Natural killer cell treated with Interleukin-12 subunit alpha and Interleukin-12 subunit beta and Interleukin-15 and Interleukin-18, amount 100 ng/mL, for 72 hours (primary cell): ENCODE data around the gene OR11H7. TPM values are rescaled to one million over a fixed set of nuclear protein-coding genes. Genes with fewer than 3 reads are reported as not detected.
"Not testable (repeated sequence)": the region's sequence is repeated elsewhere in the genome, so short reads cannot be mapped to it uniquely, and the experiment has no call there.

ENCODE experiments used
- ATAC-seq, 2 donors: fragments of 150-1000 bp; cut with Tn5 transposase in 1 of 2; sonication (Bioruptor Pico), chemical (Tn5 transposase) in 1 of 2; 2 replicates each; pipeline ENCODE4 v1.10.0; 2021
- DNase-seq: peaks from one replicate; pipeline ENCODE4 v3.0.0; 2022; ENCODE audit warnings: low spot score
- H3K27ac Mint-ChIP-seq, 2 donors: 1 replicate in 1 of 2; 2 replicates in 1 of 2; pipeline ENCODE4 v1.8.0; 2022; ENCODE audit warnings: mixed read lengths in 2 of 2, mild to moderate bottlenecking in 1 of 2, moderate library complexity in 1 of 2
- H3K27me3 Mint-ChIP-seq, 2 donors: 1 replicate in 1 of 2; 2 replicates in 1 of 2; pipeline ENCODE4 v1.8.0; 2022; ENCODE audit warnings: mixed read lengths in 2 of 2
- H3K36me3 Mint-ChIP-seq: one replicate; pipeline ENCODE4 v1.8.0; 2022; ENCODE audit warnings: mixed read lengths
- H3K4me1 Mint-ChIP-seq, 2 donors: 1 replicate in 1 of 2; 2 replicates in 1 of 2; pipeline ENCODE4 v1.8.0; 2022; ENCODE audit warnings: low read depth in 2 of 2, mixed read lengths in 2 of 2, mild to moderate bottlenecking in 1 of 2
- H3K4me3 Mint-ChIP-seq: one replicate; pipeline ENCODE4 v1.8.0; 2022; ENCODE audit warnings: mixed read lengths
- H3K9me3 Mint-ChIP-seq: 2 replicates; pipeline ENCODE4 v1.8.0; 2022; ENCODE audit warnings: mixed read lengths
- total RNA-seq, 2 donors: library from RNA; stranded (reverse); gene quantifications; one replicate each; pipeline ENCODE4 v1.2.3, GENCODE V29; 2022

OR11H7 gene
- total RNA-seq = not detected

DNA sequence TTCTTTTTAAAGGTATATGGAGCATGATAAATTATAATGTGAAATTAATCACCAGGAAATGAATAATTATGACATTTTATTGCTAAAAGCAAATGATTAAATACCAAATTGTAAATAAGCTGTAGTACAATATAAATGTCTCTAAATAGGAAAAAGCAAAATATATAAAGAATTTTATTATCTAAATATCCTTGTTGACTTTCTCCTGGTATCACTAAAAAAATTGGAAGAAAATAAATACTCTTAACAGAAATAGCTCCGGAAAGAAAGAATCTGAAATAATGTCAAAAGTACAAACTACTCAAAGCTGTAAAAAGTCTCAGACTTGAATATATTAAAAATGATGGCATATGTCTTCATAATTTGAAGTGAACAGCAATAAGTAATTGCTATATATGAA is at the start of gene OR11H7:
Gene OR11H7, plus strand, starts transcription at position 301 of the 400 bp plus-strand sequence.
- no peaks in the 10 kb centered on the region for H3K4me1 Mint-ChIP-seq
- H3K27ac Mint-ChIP-seq = no peak within 1 kb of the TSS
- peaks cover 14% of the 10 kb centered on the region for H3K9me3 Mint-ChIP-seq
- H3K27me3 Mint-ChIP-seq = peaks cover 4 to 14% of the 10 kb centered on the region in 2 donors
- ATAC-seq = no peak
- DNase-seq = no peak
- no peak within 1 kb of the TSS for H3K4me3 Mint-ChIP-seq
- H3K36me3 Mint-ChIP-seq = peaks cover 6% of the 10 kb centered on the region

DNA sequence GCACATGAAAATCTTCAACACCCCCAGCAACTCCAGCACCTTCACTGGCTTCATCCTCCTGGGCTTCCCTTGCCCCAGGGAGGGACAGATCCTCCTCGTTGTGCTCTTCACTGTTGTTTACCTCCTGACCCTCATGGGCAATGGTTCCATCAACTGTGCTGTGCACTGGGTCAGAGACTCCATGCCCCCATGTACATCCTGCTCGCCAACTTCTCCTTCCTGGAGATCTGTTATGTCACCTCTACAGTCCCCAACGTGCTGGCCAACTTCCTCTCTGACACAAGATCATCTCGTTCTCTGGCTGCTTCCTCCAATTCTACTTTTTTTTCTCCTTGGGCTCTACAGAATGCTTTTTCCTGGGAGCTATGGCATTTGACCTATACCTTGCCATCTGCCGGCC is 49.6 kb upstream of the OR11H7 start:
- Mint-ChIP-seq H3K4me3 (no peak overlapping the region), H3K27ac (no peak overlapping the region), H3K9me3 (no peaks in the 10 kb centered on the region), H3K36me3 (no peaks in the 10 kb centered on the region), H3K4me1 (no peaks in the 10 kb centered on the region), H3K27me3 (peaks cover 0 to 14% of the 10 kb centered on the region in 2 donors)
- DNase-seq (no peak), ATAC-seq (no peak)

DNA sequence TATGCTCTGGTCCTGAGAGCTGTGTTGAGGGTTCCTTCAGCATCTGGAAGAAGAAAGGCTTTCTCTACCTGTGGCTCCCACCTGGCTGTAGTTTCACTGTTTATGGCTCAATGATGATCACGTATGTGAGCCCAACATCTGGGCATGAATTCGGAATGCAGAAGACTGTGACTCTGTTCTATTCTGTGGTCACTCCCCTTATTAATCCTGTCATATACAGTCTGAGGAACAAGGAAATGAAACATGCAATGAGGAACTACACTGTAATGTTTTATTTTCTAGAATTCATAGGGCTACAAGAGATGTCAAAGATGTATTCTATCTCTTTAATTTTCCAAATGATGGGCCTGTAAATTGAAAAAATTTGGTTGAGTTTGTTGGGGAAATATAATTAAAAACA is 48.9 kb upstream of the OR11H7 start:
- no peak for ATAC-seq
- no peak overlapping the region for H3K4me3 Mint-ChIP-seq

DNA sequence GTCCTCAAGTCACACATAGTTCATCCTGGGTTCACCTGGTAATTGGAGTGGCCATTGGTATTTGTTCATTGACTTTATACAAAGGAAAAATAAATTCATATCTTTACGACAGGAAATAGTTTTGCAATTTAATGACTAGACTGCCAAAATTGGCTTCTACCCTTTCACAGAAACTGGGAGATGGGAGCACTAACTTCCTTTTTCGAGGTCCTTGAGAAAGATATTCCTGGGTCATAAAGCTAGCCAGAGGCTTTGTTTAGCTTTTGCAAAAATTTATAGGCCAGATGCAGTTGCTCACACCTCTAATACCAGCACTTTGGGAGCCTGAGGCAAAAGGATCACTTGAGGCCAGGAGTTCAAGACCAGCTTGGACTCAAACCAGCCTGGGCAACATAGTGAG is 48.3 kb upstream of the OR11H7 start:
- H3K9me3 Mint-ChIP-seq = peaks cover 1% of the 10 kb centered on the region

More for the DNA sequence above, 48.9 kb upstream of the OR11H7 start:
- no peak overlapping the region for H3K27ac Mint-ChIP-seq
- H3K4me1 Mint-ChIP-seq = no peaks in the 10 kb centered on the region
- DNase-seq = no peak
- H3K27me3 Mint-ChIP-seq = peaks cover 0 to 14% of the 10 kb centered on the region in 2 donors
- no peaks in the 10 kb centered on the region for H3K9me3 Mint-ChIP-seq
- H3K36me3 Mint-ChIP-seq = no peaks in the 10 kb centered on the region

DNA sequence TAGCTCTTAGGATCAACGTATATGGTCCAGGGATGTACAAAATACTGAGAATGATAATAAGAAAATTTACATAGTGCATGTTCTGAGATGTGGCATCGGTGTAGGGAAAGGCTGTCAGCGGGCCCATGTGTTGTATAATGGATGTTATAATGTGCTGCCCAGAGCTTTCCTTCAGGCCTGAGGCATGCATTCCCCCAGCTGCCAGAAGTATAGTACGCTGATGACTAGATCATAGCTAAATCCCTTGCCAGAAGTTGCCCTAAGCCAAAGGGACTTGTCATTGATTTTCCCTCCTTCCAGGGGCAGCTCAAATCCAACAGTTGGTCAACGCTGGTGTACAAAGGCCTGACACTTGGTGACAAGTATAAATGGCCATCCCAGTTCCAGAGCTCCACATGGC is 44.6 kb upstream of the OR11H7 start:
- peaks cover 3% of the 10 kb centered on the region for H3K9me3 Mint-ChIP-seq
- no peaks in the 10 kb centered on the region for H3K36me3 Mint-ChIP-seq
- ATAC-seq = no peak
- H3K27ac Mint-ChIP-seq = no peak overlapping the region
- no peaks in the 10 kb centered on the region for H3K4me1 Mint-ChIP-seq
- no peak overlapping the region for H3K4me3 Mint-ChIP-seq
- DNase-seq = no peak
- H3K27me3 Mint-ChIP-seq = peaks cover 5 to 43% of the 10 kb centered on the region in 2 donors

More for the DNA sequence above, 48.3 kb upstream of the OR11H7 start:
- no peak overlapping the region for H3K4me3 Mint-ChIP-seq
- H3K27me3 Mint-ChIP-seq = peaks cover 1 to 17% of the 10 kb centered on the region in 2 donors
- DNase-seq = no peak
- H3K27ac Mint-ChIP-seq = no peak overlapping the region
- ATAC-seq = no peak
- H3K36me3 Mint-ChIP-seq = no peaks in the 10 kb centered on the region
- no peaks in the 10 kb centered on the region for H3K4me1 Mint-ChIP-seq

DNA sequence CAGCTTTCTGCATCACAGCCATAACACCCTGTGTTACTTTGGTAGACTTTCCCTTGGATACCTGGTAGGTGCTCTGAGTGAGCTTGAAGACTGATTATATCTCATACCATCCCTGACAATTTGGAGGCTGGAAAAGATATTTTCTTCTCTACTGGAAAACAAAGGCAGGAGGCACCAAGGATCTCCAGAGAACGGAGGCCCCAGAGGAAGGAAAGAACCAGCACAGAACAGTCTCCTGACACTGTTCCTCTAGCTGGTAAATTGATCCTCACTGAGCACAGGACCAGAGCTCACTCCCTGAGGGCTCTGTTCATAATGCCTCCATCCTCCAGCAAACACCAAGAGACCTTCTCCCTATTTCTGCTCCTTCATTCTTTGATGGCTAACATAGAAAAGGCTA is 38.2 kb upstream of the OR11H7 start, which contains the start of gene OR11G2:
Gene OR11G2, plus strand, starts transcription at position 301 of the 400 bp plus-strand sequence. CDS start 6,542 bp downstream, outside the sequence.
- H3K9me3 Mint-ChIP-seq = peaks cover 1% of the 10 kb centered on the region

DNA sequence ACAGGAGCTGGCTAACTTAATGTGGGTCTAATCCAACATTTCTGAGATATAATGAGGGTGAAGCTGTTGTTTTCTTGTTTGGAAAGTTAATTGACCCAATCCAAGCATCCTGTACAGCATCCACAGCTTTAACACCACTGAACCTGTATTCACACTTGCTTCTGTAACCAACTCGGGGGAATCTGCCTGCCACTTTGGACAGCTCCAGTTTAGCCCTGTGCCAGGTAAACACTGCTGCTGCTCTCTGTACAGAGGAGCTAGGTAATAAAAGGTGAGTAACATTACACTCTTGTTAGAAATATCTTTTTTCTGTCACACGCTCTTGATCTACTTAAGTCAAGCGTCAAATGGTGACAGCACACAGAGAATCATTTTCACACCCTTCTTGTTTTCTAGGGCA is 37.4 kb upstream of the OR11H7 start:
- DNase-seq (no peak), ATAC-seq (no peak)
- Mint-ChIP-seq H3K36me3 (no peaks in the 10 kb centered on the region), H3K9me3 (no peaks in the 10 kb centered on the region), H3K27ac (no peak overlapping the region), H3K27me3 (peaks cover 10 to 29% of the 10 kb centered on the region in 2 donors), H3K4me3 (no peak overlapping the region), H3K4me1 (no peaks in the 10 kb centered on the region)

More for the DNA sequence above, 38.2 kb upstream of the OR11H7 start, which contains the start of gene OR11G2:
- no peak within 1 kb of the TSS for H3K4me3 Mint-ChIP-seq
- ATAC-seq = no peak
- no peak within 1 kb of the TSS for H3K27ac Mint-ChIP-seq
- peaks cover 10 to 36% of the 10 kb centered on the region in 2 donors for H3K27me3 Mint-ChIP-seq
- no peak for DNase-seq
- H3K4me1 Mint-ChIP-seq = no peaks in the 10 kb centered on the region
- no peaks in the 10 kb centered on the region for H3K36me3 Mint-ChIP-seq

DNA sequence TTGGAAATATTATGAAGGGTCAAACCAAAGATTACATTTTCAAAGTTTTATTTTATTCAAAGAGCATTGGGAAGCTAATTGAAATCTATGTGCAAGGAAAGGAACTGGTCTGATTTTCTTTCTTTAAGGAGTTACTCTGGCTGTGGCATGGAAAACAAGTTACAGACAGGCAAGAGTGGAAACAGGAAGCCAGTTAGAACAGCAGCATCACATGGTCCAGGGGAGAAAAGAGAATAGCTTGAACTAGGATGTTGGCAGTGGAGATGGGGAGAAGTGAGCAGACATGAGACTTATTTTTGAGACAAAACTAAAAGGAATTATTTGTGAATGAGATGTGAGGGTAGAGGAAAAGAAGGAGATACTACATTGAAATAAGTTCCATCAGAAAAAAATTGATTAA is 34.7 kb upstream of the OR11H7 start:
- no peak for DNase-seq
- H3K4me3 Mint-ChIP-seq = no peak overlapping the region
- ATAC-seq = no peak
- H3K27ac Mint-ChIP-seq = no peak overlapping the region
- H3K36me3 Mint-ChIP-seq = no peaks in the 10 kb centered on the region
- peaks cover 15 to 20% of the 10 kb centered on the region in 2 donors for H3K27me3 Mint-ChIP-seq
- H3K9me3 Mint-ChIP-seq = peaks cover 6% of the 10 kb centered on the region
- H3K4me1 Mint-ChIP-seq = no peaks in the 10 kb centered on the region

DNA sequence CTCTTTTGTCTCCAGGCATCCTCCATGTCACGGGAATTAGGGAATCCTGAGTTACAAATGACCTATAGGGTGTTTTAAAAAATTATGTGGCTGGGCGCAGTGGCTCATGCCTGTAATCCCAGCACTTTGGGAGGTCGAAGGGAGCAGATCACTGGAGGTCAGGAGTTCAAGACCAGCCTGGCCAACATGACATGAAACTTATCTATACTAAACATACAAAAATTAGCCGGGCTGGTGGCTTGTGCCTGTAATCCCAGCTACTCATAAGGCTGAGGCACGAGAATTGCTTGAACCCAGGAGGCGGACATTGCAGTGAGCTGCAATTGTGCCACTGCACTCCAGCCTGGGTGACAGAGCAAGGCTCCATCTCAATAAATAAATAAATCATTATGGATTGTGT is 33.6 kb upstream of the OR11H7 start:
- not testable (repeated sequence) for DNase-seq, H3K4me1 Mint-ChIP-seq, H3K9me3 Mint-ChIP-seq, ATAC-seq, H3K27ac Mint-ChIP-seq, H3K36me3 Mint-ChIP-seq, H3K4me3 Mint-ChIP-seq
- peaks cover 15 to 20% of the 10 kb centered on the region in 2 donors for H3K27me3 Mint-ChIP-seq

DNA sequence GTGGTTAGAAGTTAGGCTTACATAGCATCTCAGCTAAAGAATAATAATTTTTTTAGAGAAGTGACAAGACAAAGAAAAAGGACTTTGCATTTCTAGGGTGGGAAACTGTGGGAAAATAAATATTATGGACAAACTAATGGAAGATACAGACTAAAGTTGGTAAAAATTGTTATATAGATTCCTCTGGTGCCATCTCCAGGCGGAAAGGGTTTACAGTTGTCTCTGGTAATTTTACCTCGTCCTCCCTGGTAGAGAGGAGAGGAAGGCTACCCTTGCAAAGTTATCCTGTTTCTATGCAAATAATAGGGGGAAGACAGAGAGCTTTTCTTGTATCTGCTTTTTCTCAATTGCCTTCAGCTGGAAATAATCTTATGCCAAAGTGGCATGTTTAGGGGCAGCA is 32.9 kb upstream of the OR11H7 start:
- ATAC-seq = no peak
- no peak overlapping the region for H3K4me3 Mint-ChIP-seq
- H3K4me1 Mint-ChIP-seq = no peaks in the 10 kb centered on the region
- no peak for DNase-seq
- H3K36me3 Mint-ChIP-seq = no peaks in the 10 kb centered on the region
- H3K9me3 Mint-ChIP-seq = peaks cover 6% of the 10 kb centered on the region
- H3K27ac Mint-ChIP-seq = no peak overlapping the region
- H3K27me3 Mint-ChIP-seq = peaks cover 15 to 20% of the 10 kb centered on the region in 2 donors

DNA sequence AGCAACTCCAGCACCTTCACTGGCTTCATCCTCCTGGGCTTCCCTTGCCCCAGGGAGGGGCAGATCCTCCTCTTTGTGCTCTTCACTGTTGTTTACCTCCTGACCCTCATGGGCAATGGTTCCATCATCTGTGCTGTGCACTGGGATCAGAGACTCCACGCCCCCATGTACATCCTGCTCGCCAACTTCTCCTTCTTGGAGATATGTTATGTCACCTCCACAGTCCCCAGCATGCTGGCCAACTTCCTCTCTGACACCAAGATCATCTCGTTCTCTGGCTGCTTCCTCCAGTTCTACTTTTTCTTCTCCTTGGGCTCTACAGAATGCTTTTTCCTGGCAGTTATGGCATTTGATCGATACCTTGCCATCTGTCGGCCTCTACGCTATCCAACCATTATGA is 31.3 kb upstream of the OR11H7 start:
- no peak for DNase-seq
- H3K4me1 Mint-ChIP-seq = no peaks in the 10 kb centered on the region
- no peaks in the 10 kb centered on the region for H3K36me3 Mint-ChIP-seq
- peaks cover 6% of the 10 kb centered on the region for H3K9me3 Mint-ChIP-seq
- no peak overlapping the region for H3K27ac Mint-ChIP-seq
- no peak for ATAC-seq
- no peak overlapping the region for H3K4me3 Mint-ChIP-seq
- peaks cover 15 to 20% of the 10 kb centered on the region in 2 donors for H3K27me3 Mint-ChIP-seq

DNA sequence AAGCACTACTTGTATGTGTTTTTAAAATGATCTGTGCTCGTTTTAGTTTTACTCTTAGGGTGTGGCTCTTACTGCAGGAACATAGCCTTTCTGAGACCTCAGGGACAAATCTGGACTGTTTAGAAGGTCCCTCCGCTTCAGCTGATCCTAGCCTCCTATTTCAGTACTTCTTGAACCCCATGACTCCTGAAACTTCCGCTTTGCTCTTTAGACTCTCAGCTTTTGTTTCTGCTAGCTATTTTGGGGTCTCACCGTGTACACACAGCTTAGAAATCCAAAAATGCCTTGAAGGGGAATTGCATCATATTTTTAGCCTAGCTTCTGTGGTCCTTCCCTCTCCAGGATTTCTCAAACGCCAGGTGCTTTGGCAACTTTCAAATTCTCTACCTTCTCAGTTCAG is 29.8 kb upstream of the OR11H7 start:
- H3K4me1 Mint-ChIP-seq = no peaks in the 10 kb centered on the region
- H3K27ac Mint-ChIP-seq = no peak overlapping the region
- DNase-seq (no peak), ATAC-seq (no peak)
- no peak overlapping the region for H3K4me3 Mint-ChIP-seq
- no peaks in the 10 kb centered on the region for H3K36me3 Mint-ChIP-seq
- H3K27me3 Mint-ChIP-seq = peaks cover 14 to 19% of the 10 kb centered on the region in 2 donors
- H3K9me3 Mint-ChIP-seq = peaks cover 6% of the 10 kb centered on the region

DNA sequence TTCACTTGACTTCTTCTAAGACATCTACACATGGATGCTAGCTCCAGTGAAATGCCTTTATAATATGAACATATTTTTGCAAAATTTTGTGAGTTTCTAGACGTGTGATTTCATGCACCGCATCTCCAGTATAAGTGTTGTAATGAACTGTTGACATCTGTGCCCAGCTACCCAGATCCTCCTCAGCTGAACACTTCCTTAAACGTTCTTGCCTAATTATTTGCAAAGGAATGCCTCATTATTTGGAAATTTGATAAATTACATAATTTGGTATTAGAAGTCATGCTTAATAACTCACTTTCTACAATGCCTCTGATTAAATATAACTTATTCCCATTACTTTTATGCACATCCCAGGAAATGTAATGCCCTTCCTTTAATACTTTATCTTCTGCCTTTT is 24.1 kb upstream of the OR11H7 start:
- DNase-seq (no peak), ATAC-seq (no peak)
- no peaks in the 10 kb centered on the region for H3K9me3 Mint-ChIP-seq
- H3K36me3 Mint-ChIP-seq = no peaks in the 10 kb centered on the region
- H3K4me1 Mint-ChIP-seq = no peaks in the 10 kb centered on the region
- H3K4me3 Mint-ChIP-seq = no peak overlapping the region
- peaks cover 4 to 13% of the 10 kb centered on the region in 2 donors for H3K27me3 Mint-ChIP-seq
- H3K27ac Mint-ChIP-seq = no peak overlapping the region

DNA sequence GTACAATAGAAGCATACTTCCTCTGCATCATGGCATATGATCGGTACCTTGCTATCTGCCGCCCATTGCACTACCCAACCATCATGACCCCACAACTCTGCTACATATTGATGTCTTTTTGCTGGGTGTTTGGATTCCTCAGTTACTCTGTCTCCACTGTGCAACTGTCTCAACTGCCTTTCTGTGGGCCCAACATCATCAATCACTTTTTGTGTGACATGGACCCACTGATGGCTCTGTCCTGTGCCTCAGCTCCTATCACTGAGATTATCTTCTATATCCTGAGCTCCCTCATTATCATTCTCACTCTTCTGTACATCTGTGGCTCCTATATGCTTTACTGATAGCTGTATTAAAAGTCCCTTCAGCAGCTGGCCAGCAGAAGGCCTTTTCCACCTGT is 19.2 kb upstream of the OR11H7 start:
- Mint-ChIP-seq H3K4me3 (no peak overlapping the region), H3K36me3 (no peaks in the 10 kb centered on the region), H3K9me3 (no peaks in the 10 kb centered on the region), H3K4me1 (no peaks in the 10 kb centered on the region), H3K27ac (no peak overlapping the region), H3K27me3 (peaks cover 6 to 20% of the 10 kb centered on the region in 2 donors)
- ATAC-seq (no peak), DNase-seq (no peak)

DNA sequence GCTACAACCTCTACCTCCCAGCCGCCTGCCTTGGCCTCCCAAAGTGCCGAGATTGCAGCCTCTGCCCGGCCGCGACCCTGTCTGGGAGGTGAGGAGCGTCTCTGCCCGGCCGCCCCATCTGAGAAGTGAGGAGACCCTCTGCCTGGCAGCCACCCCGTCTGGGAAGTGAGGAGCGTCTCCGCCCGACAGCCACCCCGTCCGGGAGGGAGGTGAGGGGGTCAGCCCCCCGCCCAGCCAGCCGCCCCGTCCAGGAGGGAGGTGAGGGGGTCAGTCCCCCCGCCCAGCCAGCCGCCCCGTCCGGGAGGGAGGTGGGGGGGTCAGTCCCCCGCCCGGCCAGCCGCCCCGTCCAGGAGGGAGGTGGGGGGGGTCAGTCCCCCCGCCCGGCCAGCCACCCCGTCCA is 16.4 kb upstream of the OR11H7 start:
- H3K4me3 Mint-ChIP-seq, DNase-seq, H3K27ac Mint-ChIP-seq, H3K36me3 Mint-ChIP-seq, H3K4me1 Mint-ChIP-seq, H3K9me3 Mint-ChIP-seq, ATAC-seq: not testable (repeated sequence)
- peaks cover 6 to 13% of the 10 kb centered on the region in 2 donors for H3K27me3 Mint-ChIP-seq
